ENCODE results near the gene GPR108.

DNA sequence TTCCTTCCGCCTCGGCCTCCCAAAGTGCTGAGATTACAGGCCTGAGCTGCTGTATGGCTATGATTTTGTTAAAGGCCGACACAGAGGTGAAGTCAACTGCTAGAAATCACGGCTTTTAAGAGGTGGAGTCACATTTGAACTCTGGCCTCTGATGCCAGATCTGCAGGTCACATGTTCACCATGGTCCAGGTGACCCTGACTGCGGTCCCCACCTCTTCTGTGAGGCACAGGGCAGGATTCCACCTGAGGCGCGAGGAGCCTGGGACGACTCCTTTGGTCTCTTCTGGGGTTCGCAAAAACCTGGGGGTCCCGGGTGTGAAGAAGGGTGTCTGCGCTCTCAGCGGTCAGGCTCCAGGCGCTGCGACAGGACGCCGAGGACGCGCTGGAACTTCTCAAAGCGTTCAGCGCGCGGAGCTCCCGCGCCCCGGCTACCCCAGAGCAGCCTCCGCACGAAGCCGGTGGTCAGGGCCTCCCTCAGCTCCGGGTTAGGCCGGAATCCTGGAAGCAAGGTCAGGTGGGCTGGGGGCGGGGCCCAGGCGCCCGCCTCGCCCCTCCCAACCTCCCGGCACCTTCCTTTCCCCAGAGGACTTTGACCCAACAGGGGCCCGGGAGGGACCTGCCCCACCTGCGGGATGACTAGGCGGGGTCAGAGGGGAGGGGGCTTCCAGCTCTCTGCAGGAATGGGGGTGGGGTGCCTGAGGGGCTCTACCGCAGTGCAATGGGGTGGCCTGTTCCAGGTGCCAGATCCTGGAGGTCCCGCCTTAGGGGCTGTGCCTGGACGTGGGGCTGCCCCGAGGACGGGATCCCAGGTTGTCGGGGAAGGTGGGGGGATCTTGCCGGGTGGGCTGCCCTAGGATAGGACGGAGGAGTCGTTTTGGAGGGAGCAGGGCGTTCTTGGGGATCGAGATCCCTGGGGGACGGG is 15.1 kb upstream of the GPR108 start:
- TF ChIP-seq, protein P1, sequence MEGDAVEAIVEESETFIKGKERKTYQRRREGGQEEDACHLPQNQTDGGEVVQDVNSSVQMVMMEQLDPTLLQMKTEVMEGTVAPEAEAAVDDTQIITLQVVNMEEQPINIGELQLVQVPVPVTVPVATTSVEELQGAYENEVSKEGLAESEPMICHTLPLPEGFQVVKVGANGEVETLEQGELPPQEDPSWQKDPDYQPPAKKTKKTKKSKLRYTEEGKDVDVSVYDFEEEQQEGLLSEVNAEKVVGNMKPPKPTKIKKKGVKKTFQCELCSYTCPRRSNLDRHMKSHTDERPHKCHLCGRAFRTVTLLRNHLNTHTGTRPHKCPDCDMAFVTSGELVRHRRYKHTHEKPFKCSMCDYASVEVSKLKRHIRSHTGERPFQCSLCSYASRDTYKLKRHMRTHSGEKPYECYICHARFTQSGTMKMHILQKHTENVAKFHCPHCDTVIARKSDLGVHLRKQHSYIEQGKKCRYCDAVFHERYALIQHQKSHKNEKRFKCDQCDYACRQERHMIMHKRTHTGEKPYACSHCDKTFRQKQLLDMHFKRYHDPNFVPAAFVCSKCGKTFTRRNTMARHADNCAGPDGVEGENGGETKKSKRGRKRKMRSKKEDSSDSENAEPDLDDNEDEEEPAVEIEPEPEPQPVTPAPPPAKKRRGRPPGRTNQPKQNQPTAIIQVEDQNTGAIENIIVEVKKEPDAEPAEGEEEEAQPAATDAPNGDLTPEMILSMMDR (IDR thresholded peaks at IDR 0.05 in 4 of 5, conservative IDR thresholded peaks at IDR 0.05 in 1 of 5): no peak
- TF ChIP-seq POLR2A (IDR thresholded peaks at IDR 0.05): no peak

All from gastrocnemius medialis (tissue), 4 donors.